GM19372 (cell line): ENCODE data around the gene RANBP9.

ENCODE experiments used
- ATAC-seq: cut with Tn5 transposase; IDR thresholded peaks from one replicate; pipeline ENCODE4 v1.9.1; 2021; ENCODE audit warnings: mild to moderate bottlenecking, low read depth, moderate library complexity; ENCODE audit not compliant: unreplicated experiment

The RANBP9 gene

GRCh38 chr6:13711733-13712598, at the start of gene RANBP9:
Gene RANBP9 (minus strand): TSS chr6:13711835. CDS start chr6:13711505, 330 bp downstream.
- ATAC-seq: peak; percentile 76

GRCh38 chr6:13760307-13761304, 49.0 kb upstream of the RANBP9 start:
- ATAC-seq: no peak

DNA sequence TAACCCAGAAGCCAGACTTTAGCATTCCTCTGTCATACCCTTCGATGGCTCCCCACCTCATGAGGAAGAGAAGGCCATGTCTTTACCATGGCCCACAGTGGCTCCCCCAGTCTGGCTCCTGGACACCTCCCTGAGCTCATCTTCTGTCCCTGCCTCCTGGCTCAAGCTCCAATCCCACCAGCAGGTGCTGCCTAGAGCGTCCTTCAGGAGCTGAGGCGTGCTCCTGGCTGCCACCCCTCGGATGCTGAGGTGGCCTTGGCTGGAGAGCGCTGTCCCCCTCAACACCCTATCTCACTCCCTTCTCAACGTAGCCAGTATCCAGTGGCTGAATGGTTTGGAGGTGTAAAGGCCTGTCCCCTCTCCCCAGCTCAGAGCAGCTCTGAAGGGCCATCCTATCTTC, 47.4 kb upstream of the RANBP9 start:
- no peak for ATAC-seq

DNA sequence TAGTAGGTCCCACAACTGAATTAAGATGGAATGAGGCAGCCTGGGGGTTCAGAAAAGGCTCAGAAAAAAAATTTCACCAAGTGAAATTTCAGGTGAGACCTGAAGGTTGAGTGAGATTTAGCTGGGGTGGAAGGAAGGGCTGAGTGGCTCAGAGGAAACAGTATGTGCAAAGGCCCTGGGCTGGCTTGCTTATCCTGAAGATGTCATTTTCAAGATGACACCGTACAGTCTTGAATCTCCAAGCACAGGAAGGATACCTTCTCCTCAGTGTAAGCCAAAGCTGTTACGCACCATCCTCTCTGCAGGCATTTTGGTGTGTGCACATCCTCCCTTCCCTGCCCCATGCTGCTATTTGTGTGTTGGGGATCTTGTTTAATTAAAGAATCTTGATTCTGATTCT, 43.0 kb upstream of the RANBP9 start:
- ATAC-seq: no peak

- no peak for ATAC-seq
These were observed 32.1 kb upstream of the RANBP9 start for GRCh38 chr6:13743736-13744127.

DNA sequence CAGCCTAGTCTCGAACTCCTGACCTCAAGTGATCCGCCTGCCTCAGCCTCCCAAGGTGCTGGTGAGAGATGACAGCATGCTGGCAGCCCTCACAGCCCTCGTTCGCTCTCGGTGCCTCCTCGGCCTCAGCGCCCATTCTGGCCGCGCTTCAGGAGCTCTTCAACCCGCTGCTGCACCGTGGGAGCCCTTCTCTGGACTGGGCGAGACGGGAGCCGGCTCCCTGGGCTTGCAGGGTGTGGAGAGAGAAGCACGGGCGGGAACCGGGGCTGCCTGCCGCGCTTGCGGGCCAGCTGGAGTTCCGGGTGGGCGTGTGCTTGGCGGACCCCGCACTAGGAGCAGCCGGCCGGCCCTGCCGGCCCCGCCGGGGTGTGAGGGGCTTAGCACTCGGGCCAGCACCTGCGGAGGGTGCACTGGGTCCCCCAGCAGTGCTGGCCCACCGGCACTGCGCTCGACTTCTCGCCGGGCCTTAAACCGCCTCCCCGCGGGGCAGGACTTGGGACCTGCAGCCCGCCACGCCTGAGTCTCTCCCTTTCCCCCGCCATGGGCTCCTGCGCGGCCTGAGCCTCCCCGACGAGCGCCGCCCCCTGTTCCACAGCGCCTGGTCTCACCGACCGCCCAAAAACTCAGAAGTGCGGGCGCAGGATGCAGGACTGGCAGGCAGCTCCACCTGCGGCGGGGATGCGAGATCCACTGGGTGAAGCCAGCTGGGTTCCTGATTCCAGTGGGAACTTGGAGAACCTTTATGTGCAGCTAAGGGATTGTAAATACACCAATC, 31.5 kb upstream of the RANBP9 start:
- no peak for ATAC-seq

GRCh38 chr6:13741365-13741764, 29.7 kb upstream of the RANBP9 start:
- no peak for ATAC-seq

DNA sequence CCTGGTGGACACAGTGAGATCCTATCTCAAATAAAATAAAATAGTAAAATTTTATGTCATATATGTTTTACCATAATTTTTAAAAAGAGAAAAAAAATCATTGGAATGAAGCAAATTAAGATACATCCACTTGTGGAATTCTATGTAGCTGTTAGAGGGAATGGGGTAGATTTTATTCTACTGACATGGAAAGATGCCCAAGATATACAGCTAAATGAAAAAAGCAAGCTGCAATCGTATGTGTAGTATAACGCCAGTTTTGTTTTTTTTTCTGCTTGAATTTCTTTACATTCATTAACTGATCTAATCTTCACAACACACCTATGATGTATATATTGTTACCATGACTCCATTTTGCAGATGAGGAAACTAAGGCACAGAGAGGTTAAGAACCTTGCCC, 23.4 kb upstream of the RANBP9 start:
- no peak for ATAC-seq

DNA sequence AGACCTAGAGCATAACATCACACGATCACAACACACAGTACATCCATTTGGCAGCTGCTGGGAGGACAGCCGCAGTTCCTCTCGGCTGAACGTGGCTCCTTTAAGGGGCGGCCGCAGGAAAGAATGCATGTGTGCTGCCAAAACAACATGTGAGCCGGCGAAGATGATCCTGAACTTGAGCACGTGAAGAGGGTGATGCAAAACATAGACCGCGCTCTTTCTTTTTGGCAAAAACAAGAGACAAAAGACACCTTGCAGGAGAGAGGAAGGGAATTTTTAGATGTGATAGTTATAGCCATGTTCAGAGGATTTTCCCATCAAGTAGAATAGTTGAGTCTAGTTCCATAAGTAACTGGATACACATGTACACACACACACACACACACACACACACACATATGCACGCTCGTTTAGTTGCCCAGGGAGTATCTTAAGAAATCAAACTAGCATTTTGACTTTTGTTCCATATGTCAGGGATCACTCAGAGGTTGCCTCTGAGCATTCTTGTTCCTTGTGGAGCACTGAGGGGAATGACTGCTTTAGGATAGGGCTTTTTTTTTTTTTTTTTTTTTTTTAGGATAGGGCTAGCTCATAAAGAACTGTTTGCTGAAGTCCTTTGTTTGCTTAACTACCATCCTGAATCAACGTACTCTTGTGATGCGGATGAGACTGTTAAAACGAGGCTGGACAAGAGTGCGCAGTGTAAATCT, 21.7 kb upstream of the RANBP9 start:
- ATAC-seq: no peak

DNA sequence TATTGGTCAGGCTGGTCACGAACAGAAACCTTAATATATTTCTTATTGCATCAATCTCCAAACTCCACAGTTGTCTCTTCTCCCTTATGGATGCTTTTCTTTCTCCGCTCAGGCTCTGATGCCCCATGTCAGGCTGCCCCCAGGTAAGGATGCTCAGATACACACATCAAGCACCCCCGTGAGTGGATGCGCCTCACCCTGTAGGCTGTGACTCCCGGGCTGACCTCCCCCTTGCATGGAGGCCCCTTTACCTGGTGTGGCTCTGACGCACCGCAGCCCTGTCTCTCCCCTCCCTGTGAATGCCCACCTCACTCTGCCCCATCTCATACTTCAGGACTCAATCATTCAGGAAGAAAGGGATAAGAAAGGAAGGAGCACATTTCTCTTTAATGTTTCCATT, 19.1 kb upstream of the RANBP9 start:
- ATAC-seq: no peak

GRCh38 chr6:13729891-13730290, 18.3 kb upstream of the RANBP9 start:
- no peak for ATAC-seq

- no peak for ATAC-seq
These were observed 13.9 kb upstream of the RANBP9 start for GRCh38 chr6:13725570-13725969.

GRCh38 chr6:13725052-13725451, 13.4 kb upstream of the RANBP9 start:
- ATAC-seq: no peak

DNA sequence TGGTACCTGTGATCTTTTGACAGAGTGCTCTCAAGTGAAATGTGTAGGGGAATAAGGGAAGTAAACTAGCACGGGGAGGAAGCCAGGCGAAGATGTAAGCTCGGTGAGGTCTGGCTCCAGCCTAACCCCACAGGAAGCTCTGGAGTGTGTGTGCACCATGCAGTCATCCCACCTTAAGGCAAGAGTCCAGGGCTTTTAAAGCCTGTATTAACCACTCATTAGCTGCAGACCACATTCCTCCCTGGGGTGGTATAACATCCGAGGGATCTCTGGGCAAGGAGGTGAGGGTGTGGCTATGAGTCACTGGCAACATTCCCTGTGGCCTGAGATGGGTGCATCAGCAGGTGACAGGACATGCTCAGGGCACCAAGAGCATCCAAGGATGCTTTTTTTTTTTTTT, 12.5 kb upstream of the RANBP9 start:
- no peak for ATAC-seq

DNA sequence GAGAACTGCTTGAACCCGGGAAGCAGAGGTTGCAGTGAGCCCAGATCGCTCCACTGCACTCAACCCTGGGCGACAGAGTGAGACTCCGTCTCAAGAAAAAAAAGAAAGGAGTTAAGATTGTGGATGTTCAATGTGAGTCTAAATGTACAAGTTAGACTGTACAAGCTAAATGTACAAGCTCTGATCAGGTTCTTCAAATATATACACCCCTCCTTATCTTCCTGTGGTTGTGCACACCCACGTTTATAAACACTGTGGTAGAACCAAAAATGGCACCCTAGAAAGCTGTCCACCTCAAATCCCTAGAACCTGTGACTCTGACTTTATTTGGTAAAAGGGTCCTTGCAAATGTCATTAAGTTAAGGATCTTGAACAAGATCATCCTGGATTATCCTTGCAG, 11.2 kb upstream of the RANBP9 start:
- ATAC-seq: no peak

DNA sequence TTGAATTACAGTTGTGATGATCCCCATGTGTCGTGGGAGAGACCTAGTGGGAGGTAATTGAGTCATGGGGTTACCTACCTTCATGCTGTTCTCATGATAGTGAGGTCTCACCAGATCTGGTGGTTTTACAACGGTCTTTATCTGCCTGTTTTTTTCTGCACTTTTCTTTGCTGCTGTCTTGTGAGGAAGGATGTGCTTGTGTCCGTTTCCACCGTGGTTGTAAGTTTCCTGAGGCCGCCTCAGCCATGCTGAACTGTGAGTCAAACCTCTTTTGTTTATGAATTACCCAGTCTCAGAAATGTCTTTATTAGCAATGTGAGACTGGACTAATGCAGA, 6.5 kb upstream of the RANBP9 start:
- ATAC-seq: no peak

DNA sequence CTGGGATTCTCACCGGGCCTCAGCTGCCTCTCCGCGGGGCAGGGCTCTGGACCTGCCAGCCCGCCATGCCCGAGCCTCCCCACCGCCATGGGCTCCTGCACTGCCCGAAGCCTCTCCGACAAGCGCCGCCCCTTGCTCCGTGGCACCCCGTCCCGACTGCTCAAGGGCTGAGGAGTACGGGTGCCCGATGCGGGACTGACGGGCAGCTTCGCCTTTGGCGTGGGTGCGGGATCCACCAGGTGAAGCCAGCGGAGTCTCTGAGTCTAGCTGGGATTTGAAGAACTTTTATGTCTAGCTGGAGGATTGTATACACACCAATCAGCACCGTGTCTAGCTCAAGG, 5.3 kb upstream of the RANBP9 start:
- no peak for ATAC-seq

GRCh38 chr6:13716225-13716954, 4.8 kb upstream of the RANBP9 start:
- ATAC-seq: no peak

GRCh38 chr6:13715444-13715883, 3.8 kb upstream of the RANBP9 start:
- ATAC-seq: no peak

DNA sequence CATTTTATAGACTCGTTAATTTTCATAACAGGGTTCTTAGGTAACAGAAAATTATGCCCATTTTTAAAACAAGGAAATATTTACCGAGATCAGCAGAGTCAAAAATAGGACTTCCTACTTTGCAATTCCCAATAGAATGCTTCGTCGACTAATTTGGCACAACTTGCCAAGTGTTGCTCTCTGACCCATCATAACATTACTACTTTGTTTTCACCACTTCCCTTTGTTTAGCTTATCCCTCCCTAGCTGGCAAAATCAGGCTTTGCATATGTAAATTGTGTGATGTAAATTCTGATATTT, 914 bp upstream of the RANBP9 start:
- ATAC-seq: no peak
